Loucy (cell line): ENCODE data around the gene PACSIN2.

Experiments used
- CTCF ChIP-seq: fragments of 200-600 bp; sonication (generic); conservative IDR thresholded peaks from 2 replicates; pipeline ENCODE4 v1.5.1; 2014; ENCODE audit warnings: mild to moderate bottlenecking, antibody characterized with exemption, low read length
- EZH2phosphoT487 ChIP-seq: fragments of 200-600 bp; IDR thresholded peaks from 2 replicates; pipeline ENCODE4 v1.6.1; 2018; ENCODE audit warnings: antibody characterized with exemption, mild to moderate bottlenecking, moderate library complexity, borderline replicate concordance

GRCh38 chr22:42979606-42980005 lies 35.3 kb downstream of the PACSIN2 start:
- TF ChIP-seq CTCF (no peak), EZH2phosphoT487 (no peak)
